Tibial nerve (tissue), 4 donors: ENCODE measurements around the gene PRPF6.

Source experiments
- CTCF ChIP-seq, 5 experiments: fragments of 200-600 bp in 3 of 5; fragments of 450-650 bp in 2 of 5; sonication (generic) in 3 of 5; IDR thresholded peaks; one replicate each; pipeline ENCODE4 v1.5.1; 2016 to 2019; ENCODE audit warnings: antibody characterized with exemption in 5 of 5, mild to moderate bottlenecking in 3 of 5, moderate library complexity in 2 of 5
- EP300 ChIP-seq, 2 donors: sonication (generic); formaldehyde crosslinking; IDR thresholded peaks; one replicate each; pipeline ENCODE4 v1.6.1; 2017; ENCODE audit warnings: antibody characterized with exemption in 2 of 2, mild to moderate bottlenecking in 1 of 2
- POLR2A ChIP-seq, 2 donors: fragments of 450-650 bp; IDR thresholded peaks; one replicate each; pipeline ENCODE4 v1.6.1; 2017; ENCODE audit warnings: antibody characterized with exemption in 2 of 2, mild to moderate bottlenecking in 2 of 2, moderate library complexity in 2 of 2

- TF ChIP-seq CTCF (IDR thresholded peaks at IDR 0.05) (peak; percentile 22 to 46 (median 34)), EP300 (IDR thresholded peaks at IDR 0.05) (no peak), POLR2A (IDR thresholded peaks at IDR 0.05) (no peak)
These were observed 25.6 kb upstream of the PRPF6 start for GRCh38 chr20:63955281-63955826.
